ENCODE results near the gene NNT. TPM values are rescaled to one million over a fixed set of nuclear protein-coding genes. Genes with fewer than 3 reads are reported as not detected.

NNT gene
- total and polyA plus RNA-seq, 2 of the 8 experiments (the other 6 are each of a cell fraction or from before 2014, with no cell fraction given) = 11.0 to 22.2 TPM

GRCh38 chr5:43615445-43616184 lies 12.6 kb downstream of the NNT start (continued):
- TF ChIP-seq USF2 (IDR thresholded peaks at IDR 0.05; ENCODE audit: low read length) = no peak
